OCI-LY1 (cell line): Measurements from ENCODE around the gene KRTAP4-1.

Experiments
- H2AFZ ChIP-seq: fragments of 200-600 bp; sonication (generic), shearing (Covaris generic); 2 replicates; pipeline ENCODE4 v1.6.0; 2014; ENCODE audit warnings: antibody characterized with exemption, mild to moderate bottlenecking, low read length
- H3F3A ChIP-seq: fragments of 200-600 bp; sonication (generic), shearing (Covaris generic); 2 replicates; pipeline ENCODE4 v1.6.0; 2014; ENCODE audit warnings: mild to moderate bottlenecking, antibody characterized with exemption, low read length, moderate library complexity; ENCODE audit not compliant: insufficient read depth
- H3K27ac ChIP-seq: fragments of 200-600 bp; sonication (generic); 2 replicates; pipeline ENCODE4 v1.5.1; 2014; ENCODE audit warnings: low read length, mixed run types, mild to moderate bottlenecking, low read depth; ENCODE audit not compliant: poor library complexity, severe bottlenecking
- H3K27me3 ChIP-seq: fragments of 200-600 bp; sonication (generic); 2 replicates; pipeline ENCODE4 v1.6.0; 2014; ENCODE audit warnings: antibody characterized with exemption, mild to moderate bottlenecking, low read length, moderate library complexity; ENCODE audit not compliant: insufficient read depth
- H3K36me3 ChIP-seq: fragments of 200-600 bp; sonication (generic); 2 replicates; pipeline ENCODE4 v1.6.1; 2014; ENCODE audit warnings: mild to moderate bottlenecking, antibody characterized with exemption, low read length, moderate library complexity, mixed read lengths; ENCODE audit not compliant: insufficient read depth
- H3K4me1 ChIP-seq: fragments of 200-600 bp; sonication (generic); 2 replicates; pipeline ENCODE4 v1.5.1; 2014; ENCODE audit warnings: mild to moderate bottlenecking, low read length, moderate library complexity; ENCODE audit not compliant: insufficient read depth, severe bottlenecking
- H3K4me2 ChIP-seq: fragments of 200-600 bp; sonication (generic), shearing (Covaris generic); 2 replicates; pipeline ENCODE4 v1.6.1; 2014; ENCODE audit warnings: low read length
- H3K4me3 ChIP-seq: fragments of 200-600 bp; sonication (generic); 2 replicates; pipeline ENCODE4 v1.5.1; 2014; ENCODE audit warnings: low read length, low read depth, mild to moderate bottlenecking, mixed read lengths; ENCODE audit not compliant: poor library complexity, severe bottlenecking
- H3K79me2 ChIP-seq: fragments of 200-600 bp; shearing (Covaris generic); 2 replicates; pipeline ENCODE4 v1.6.1; 2016; ENCODE audit warnings: mixed run types, low read length, mixed read lengths; ENCODE audit not compliant: insufficient read depth
- H3K9ac ChIP-seq: fragments of 200-600 bp; sonication (generic), shearing (Covaris generic); 2 replicates; pipeline ENCODE4 v1.6.1; 2014; ENCODE audit warnings: mild to moderate bottlenecking, low read length, mixed read lengths
- H3K9me2 ChIP-seq: fragments of 200-600 bp; sonication (generic), shearing (Covaris generic); 2 replicates; pipeline ENCODE4 v1.6.1; 2014; ENCODE audit warnings: low read depth, mild to moderate bottlenecking, low read length, mixed read lengths
- H3K9me3 ChIP-seq: fragments of 200-600 bp; shearing (Covaris generic); 2 replicates; pipeline ENCODE4 v1.6.1; 2014; ENCODE audit warnings: low read length, mixed read lengths
- H4K20me1 ChIP-seq: fragments of 200-600 bp; sonication (generic), shearing (Covaris generic); 2 replicates; pipeline ENCODE4 v1.6.0; 2016; ENCODE audit warnings: mild to moderate bottlenecking, low read length; ENCODE audit not compliant: insufficient read depth
- CTCF ChIP-seq: fragments of 200-600 bp; sonication (generic), shearing (Covaris generic); IDR thresholded peaks from 2 replicates; pipeline ENCODE4 v1.5.1; 2017; ENCODE audit warnings: mild to moderate bottlenecking, antibody characterized with exemption, low read length, moderate library complexity, mixed read lengths
- EZH2 ChIP-seq: fragments of 200-600 bp; sonication (generic), shearing (Covaris generic); IDR thresholded peaks from 2 replicates; pipeline ENCODE4 v1.8.0; 2017; ENCODE audit warnings: borderline replicate concordance, mixed run types, mild to moderate bottlenecking, antibody characterized with exemption, low read length, moderate library complexity, mixed read lengths

The KRTAP4-1 gene

GRCh38 chr17:41147531-41148204, 37.0 kb downstream of the KRTAP4-1 start:
- Histone ChIP-seq H3K4me3 (no peak overlapping the region), H3K9me3 (no peaks in the 10 kb centered on the region), H4K20me1 (no peaks in the 10 kb centered on the region), H3K9ac (no peak overlapping the region), H3K27ac (no peak overlapping the region), H3K79me2 (no peaks in the 10 kb centered on the region), H3F3A (no peaks in the 10 kb centered on the region), H3K36me3 (no peaks in the 10 kb centered on the region; the same call in 1 of the 2 replicates), H3K9me2 (no peaks in the 10 kb centered on the region), H3K27me3 (no peaks in the 10 kb centered on the region), H3K4me1 (no peaks in the 10 kb centered on the region), H3K4me2 (no peak overlapping the region), H2AFZ (no peak overlapping the region)
- TF ChIP-seq CTCF (no peak), EZH2 (no peak)

GRCh38 chr17:41145261-41145660, 39.5 kb downstream of the KRTAP4-1 start:
- Histone ChIP-seq H3F3A (no peaks in the 10 kb centered on the region), H3K9ac (no peak overlapping the region), H3K4me2 (no peak overlapping the region), H3K9me3 (0 out of 2 replicates have a peak, but pooled peaks cover 3% of the 10 kb centered on the region), H3K79me2 (no peaks in the 10 kb centered on the region), H3K27me3 (no peaks in the 10 kb centered on the region), H4K20me1 (no peaks in the 10 kb centered on the region), H3K9me2 (no peaks in the 10 kb centered on the region), H3K4me3 (no peak overlapping the region), H3K36me3 (no peaks in the 10 kb centered on the region; the same call in 1 of the 2 replicates), H2AFZ (no peak overlapping the region), H3K27ac (no peak overlapping the region), H3K4me1 (no peaks in the 10 kb centered on the region)
- no peak for TF ChIP-seq EZH2
- TF ChIP-seq CTCF = no peak

- TF ChIP-seq CTCF = no peak
- no peak for TF ChIP-seq EZH2
- Histone ChIP-seq H3K4me2 (no peak overlapping the region), H3K4me1 (no peaks in the 10 kb centered on the region), H3F3A (no peaks in the 10 kb centered on the region), H3K36me3 (no peaks in the 10 kb centered on the region; the same call in 1 of the 2 replicates), H3K9me2 (no peaks in the 10 kb centered on the region), H3K4me3 (no peak overlapping the region), H3K79me2 (no peaks in the 10 kb centered on the region), H3K9ac (no peak overlapping the region), H3K27me3 (no peaks in the 10 kb centered on the region), H3K27ac (no peak overlapping the region), H2AFZ (no peak overlapping the region), H3K9me3 (0 out of 2 replicates have a peak, but pooled peaks cover 3% of the 10 kb centered on the region), H4K20me1 (no peaks in the 10 kb centered on the region)
Observed at GRCh38 chr17:41144846-41145245, 39.9 kb downstream of the KRTAP4-1 start.
